Activated CD8-positive, alpha-beta T cell treated with anti-CD3 and anti-CD28 coated beads for 36 hours (primary cell): ENCODE results near the gene SLC22A4. TPM values are rescaled to one million over a fixed set of nuclear protein-coding genes. Genes with fewer than 3 reads are reported as not detected.

ENCODE experiments used
- ATAC-seq: fragments of 200-7000 bp; cut with Tn5 transposase; one replicate; pipeline ENCODE4 v1.10.0; 2021; ENCODE audit warnings: mild to moderate bottlenecking, moderate library complexity
- CTCF ChIA-PET: fragments of 350-600 bp; sonication (Branson Sonifier 250); formaldehyde crosslinking; loops from one replicate; lab custom pipeline; 2021; ENCODE audit warnings: antibody characterized with exemption; lab: Charles Lee
- POLR2A ChIA-PET: fragments of 350-600 bp; sonication (Branson Sonifier 250); formaldehyde crosslinking; loops from one replicate; lab custom pipeline; 2021; ENCODE audit warnings: antibody characterized with exemption; lab: Charles Lee
- DNase-seq: peaks from one replicate; pipeline ENCODE4 v3.0.0-alpha.2; 2020
- H3K27ac Mint-ChIP-seq: one replicate; pipeline ENCODE4 v1.8.0; 2021; ENCODE audit warnings: mild to moderate bottlenecking, mixed read lengths
- H3K27me3 Mint-ChIP-seq: one replicate; pipeline ENCODE4 v1.8.0; 2021; ENCODE audit warnings: mixed read lengths
- H3K36me3 Mint-ChIP-seq: one replicate; pipeline ENCODE4 v1.8.0; 2021; ENCODE audit warnings: low read depth, mixed read lengths
- H3K4me1 Mint-ChIP-seq: one replicate; pipeline ENCODE4 v1.8.0; 2021; ENCODE audit warnings: low read depth, mixed read lengths
- H3K4me3 Mint-ChIP-seq: one replicate; pipeline ENCODE4 v1.8.0; 2021; ENCODE audit warnings: mild to moderate bottlenecking, moderate library complexity, mixed read lengths
- H3K9me3 Mint-ChIP-seq: one replicate; pipeline ENCODE4 v1.8.0; 2021; ENCODE audit warnings: mixed read lengths
- CTCF ChIP-seq: fragments of 200-600 bp; IDR thresholded peaks from one replicate; pipeline ENCODE4 v1.8.0; 2022; ENCODE audit warnings: antibody characterized with exemption, mild to moderate bottlenecking
- intact Hi-C: fragments of 100-400 bp; cut with micrococcal nuclease; formaldehyde crosslinking; loops from one replicate; pipeline ENCODE4 v1.10.0; 2022
- total RNA-seq, 2 experiments: library from RNA; stranded (reverse); gene quantifications; one replicate each; pipeline ENCODE4 v1.2.3, GENCODE V29; 2021

Gene SLC22A4
- total RNA-seq, 2 experiments from 2014 or later, result 0.74 to 0.88 TPM

DNA sequence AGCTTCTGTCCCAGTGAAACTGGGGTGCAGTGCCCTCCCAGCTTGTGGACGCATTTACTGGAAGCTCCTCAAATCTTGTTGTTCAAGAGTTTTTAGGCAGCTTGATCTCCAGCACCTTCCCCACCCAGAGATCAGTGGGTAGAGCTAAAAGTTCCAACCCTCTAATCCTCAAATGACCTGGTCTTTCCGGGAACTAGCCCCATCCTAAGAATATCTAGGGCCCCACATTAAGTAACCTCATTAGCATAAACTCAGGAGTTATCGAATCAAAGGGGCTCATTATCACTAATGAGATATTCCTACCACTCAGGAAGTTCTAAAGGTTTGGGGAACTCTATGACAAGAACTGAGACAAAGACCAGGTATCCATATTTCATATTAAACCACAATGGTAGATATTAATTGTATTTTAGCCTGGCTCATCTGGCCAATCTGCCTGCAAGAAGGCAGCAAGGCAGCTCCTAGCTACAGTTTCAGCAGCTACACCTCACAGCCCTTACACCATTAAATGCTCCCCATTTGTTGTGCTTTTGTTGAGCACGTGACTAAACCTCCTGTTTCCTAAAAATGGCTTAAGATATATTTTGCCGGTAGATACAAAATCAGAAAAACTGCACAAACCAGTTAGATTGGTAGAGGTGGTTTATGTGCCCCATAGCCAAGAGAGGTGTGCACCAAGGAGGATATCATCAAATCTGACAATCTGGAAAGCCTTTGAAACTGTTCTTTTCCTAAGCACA is 50.8 kb downstream of the SLC22A4 start:
- no peak overlapping the region for H3K27ac Mint-ChIP-seq
- POLR2A ChIA-PET, result no interaction called here
- intact Hi-C loops, result no loop called here
- no peak for DNase-seq
- CTCF ChIA-PET, result interaction anchor here (1.1 to 1.2 kb wide), 3 partner anchors 73 to 156 kb away, joined by 3 read pairs; no protein-coding TSS in a partner anchor
- TF ChIP-seq CTCF, result no peak
- ATAC-seq, result no peak
- H3K36me3 Mint-ChIP-seq, result peaks cover 11% of the 10 kb centered on the region
- no peak overlapping the region for H3K4me3 Mint-ChIP-seq
- no peaks in the 10 kb centered on the region for H3K27me3 Mint-ChIP-seq
- H3K4me1 Mint-ChIP-seq, result no peaks in the 10 kb centered on the region
- no peaks in the 10 kb centered on the region for H3K9me3 Mint-ChIP-seq

- no peaks in the 10 kb centered on the region for H3K4me1 Mint-ChIP-seq
- no peaks in the 10 kb centered on the region for H3K27me3 Mint-ChIP-seq
- H3K4me3 Mint-ChIP-seq, result no peak overlapping the region
- CTCF ChIA-PET, result no interaction called here
- no peak overlapping the region for H3K27ac Mint-ChIP-seq
- POLR2A ChIA-PET, result no interaction called here
- DNase-seq (no peak), ATAC-seq (no peak)
- no peaks in the 10 kb centered on the region for H3K9me3 Mint-ChIP-seq
- no peak for TF ChIP-seq CTCF
- peaks cover 3% of the 10 kb centered on the region for H3K36me3 Mint-ChIP-seq
- intact Hi-C loops, result no loop called here
Observed at GRCh38 chr5:132353486-132353995, 59.3 kb downstream of the SLC22A4 start.

GRCh38 chr5:132354381-132355139 is 60.4 kb downstream of the SLC22A4 start:
- POLR2A ChIA-PET, result no interaction called here
- intact Hi-C loops, result no loop called here

DNA sequence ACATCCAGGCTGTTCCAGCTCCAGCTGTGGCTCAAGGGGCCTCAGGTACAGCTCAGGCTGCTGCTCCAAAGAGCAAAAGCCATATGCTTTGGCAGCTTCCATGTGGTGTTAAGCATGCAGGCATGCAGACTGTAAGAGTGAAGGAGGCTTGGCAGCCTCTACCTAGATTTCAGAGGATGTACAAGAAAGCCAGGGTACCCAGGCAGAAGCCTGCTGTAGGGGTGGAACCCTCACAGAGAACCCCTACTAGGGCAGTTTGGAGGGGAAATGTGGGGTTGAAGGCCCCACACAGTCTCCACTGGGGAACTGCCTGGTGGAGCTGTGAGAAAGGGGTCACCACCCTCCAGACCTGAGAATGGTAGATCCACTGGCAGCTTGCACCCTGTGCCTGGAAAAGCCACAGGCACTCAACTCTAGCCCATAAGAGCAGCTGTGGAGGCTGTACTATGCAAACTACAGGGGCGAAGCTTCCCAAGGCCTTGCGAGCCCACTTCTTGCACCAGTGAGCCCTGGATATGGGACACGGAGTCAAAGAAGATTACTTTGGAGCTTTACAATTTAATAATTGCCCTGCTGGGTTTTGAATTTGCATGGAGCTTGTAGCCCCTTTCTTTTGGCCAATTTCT is 61.1 kb downstream of the SLC22A4 start:
- DNase-seq (no peak), ATAC-seq (no peak)
- intact Hi-C loops, result no loop called here
- Mint-ChIP-seq H3K4me1 (no peaks in the 10 kb centered on the region), H3K27ac (no peak overlapping the region), H3K9me3 (no peaks in the 10 kb centered on the region), H3K27me3 (no peaks in the 10 kb centered on the region), H3K36me3 (no peaks in the 10 kb centered on the region), H3K4me3 (no peak overlapping the region)
- POLR2A ChIA-PET, result no interaction called here
- CTCF ChIA-PET, result no interaction called here
- TF ChIP-seq CTCF, result no peak

More at GRCh38 chr5:132354381-132355139, 60.4 kb downstream of the SLC22A4 start:
- H3K4me3 Mint-ChIP-seq, result no peak overlapping the region
- H3K27me3 Mint-ChIP-seq, result no peaks in the 10 kb centered on the region
- H3K36me3 Mint-ChIP-seq, result peaks cover 3% of the 10 kb centered on the region
- no peak for TF ChIP-seq CTCF
- H3K9me3 Mint-ChIP-seq, result no peaks in the 10 kb centered on the region
- DNase-seq (no peak), ATAC-seq (no peak)
- H3K27ac Mint-ChIP-seq, result no peak overlapping the region
- CTCF ChIA-PET, result no interaction called here
- H3K4me1 Mint-ChIP-seq, result no peaks in the 10 kb centered on the region
